NCI-H1092 treated with DMSO at 0.1 percent for 48 hours (cell line): ENCODE results near the gene LRRC4C.
"Not testable (repeated sequence)": the region's sequence is repeated elsewhere in the genome, so short reads cannot be mapped to it uniquely, and the experiment has no call there.

Experiments
- DNase-seq: peaks from one replicate; lab custom pipeline; 2025; lab: John Stamatoyannopoulos, UW

Gene LRRC4C

GRCh38 chr11:40688369-40688768 lies 771.1 kb downstream of the LRRC4C start:
- no peak for DNase-seq

GRCh38 chr11:40686765-40687164 lies 772.7 kb downstream of the LRRC4C start:
- no peak for DNase-seq

GRCh38 chr11:40683010-40683409 lies 776.4 kb downstream of the LRRC4C start:
- no peak for DNase-seq

GRCh38 chr11:40679276-40679675 lies 780.2 kb downstream of the LRRC4C start:
- DNase-seq = no peak

- DNase-seq = no peak
Measured at GRCh38 chr11:40647295-40647694, 812.2 kb downstream of the LRRC4C start.

GRCh38 chr11:40642284-40642683 lies 817.2 kb downstream of the LRRC4C start:
- no peak for DNase-seq

- no peak for DNase-seq
Measured at GRCh38 chr11:40619654-40620053, 839.8 kb downstream of the LRRC4C start.

GRCh38 chr11:40606800-40607199 lies 852.7 kb downstream of the LRRC4C start:
- no peak for DNase-seq

- no peak for DNase-seq
Measured at GRCh38 chr11:40602866-40603552, 856.4 kb downstream of the LRRC4C start.

GRCh38 chr11:40597546-40598113 lies 861.8 kb downstream of the LRRC4C start:
- DNase-seq = peak; percentile 74

- no peak for DNase-seq
Measured at GRCh38 chr11:40573254-40573891, 886.1 kb downstream of the LRRC4C start.

GRCh38 chr11:40569947-40570531 lies 889.4 kb downstream of the LRRC4C start:
- no peak for DNase-seq

GRCh38 chr11:40567392-40567791 lies 892.1 kb downstream of the LRRC4C start:
- DNase-seq = no peak

GRCh38 chr11:40544162-40544561 lies 915.3 kb downstream of the LRRC4C start:
- DNase-seq = no peak

- no peak for DNase-seq
Measured at GRCh38 chr11:40542821-40543220, 916.6 kb downstream of the LRRC4C start.

GRCh38 chr11:40537734-40538133 lies 921.7 kb downstream of the LRRC4C start:
- no peak for DNase-seq

GRCh38 chr11:40522080-40522479 lies 937.4 kb downstream of the LRRC4C start:
- DNase-seq = not testable (repeated sequence)

GRCh38 chr11:40517122-40517521 lies 942.3 kb downstream of the LRRC4C start:
- DNase-seq = no peak

GRCh38 chr11:40514124-40514523 lies 945.3 kb downstream of the LRRC4C start:
- peak; percentile 4 for DNase-seq

GRCh38 chr11:40513281-40513680 lies 946.2 kb downstream of the LRRC4C start:
- peak; percentile 4 for DNase-seq

GRCh38 chr11:40508303-40508702 lies 951.1 kb downstream of the LRRC4C start:
- no peak for DNase-seq

GRCh38 chr11:40506226-40506625 lies 953.2 kb downstream of the LRRC4C start:
- DNase-seq = no peak

- no peak for DNase-seq
Measured at GRCh38 chr11:40491341-40491740, 968.1 kb downstream of the LRRC4C start.
